K562 (cell line): ENCODE measurements around the gene CPED1. TPM values are rescaled to one million over a fixed set of nuclear protein-coding genes. Genes with fewer than 3 reads are reported as not detected.

Experiments used
- BCL6 ChIP-seq: fragments of 250-450 bp; sonication (Bioruptor Pico); IDR thresholded peaks from 2 replicates; pipeline ENCODE4 v1.4.0; 2020
- BCOR ChIP-seq: fragments of 450-650 bp; IDR thresholded peaks from 2 replicates; pipeline ENCODE4 v1.6.1; 2016
- BRCA1 ChIP-seq, 2 experiments: fragments of 450-650 bp in 1 of 2; sonication (generic) in 1 of 2; formaldehyde crosslinking in 1 of 2; IDR thresholded peaks; 2 replicates each; pipeline versions ENCODE4 v1.5.0 to v1.6.1; 2017 to 2020; ENCODE audit warnings: mild to moderate bottlenecking in 1 of 2, missing genetic modification reagents in 1 of 2
- DIDO1 ChIP-seq: fragments of 450-650 bp; IDR thresholded peaks from 2 replicates; pipeline ENCODE4 v1.6.1; 2016; ENCODE audit warnings: low read depth, missing biosample characterization, missing genetic modification characterization
- DMBX1 ChIP-seq: fragments of 250-450 bp; sonication (Bioruptor Pico); IDR thresholded peaks from 2 replicates; pipeline ENCODE4 v1.8.0; 2022; ENCODE audit warnings: inconsistent platforms, mild to moderate bottlenecking, moderate library complexity, borderline replicate concordance
- FOXA3 ChIP-seq, 2 experiments: fragments of 450-650 bp in 1 of 2; sonication (generic) in 1 of 2; formaldehyde crosslinking; IDR thresholded peaks in 1 of 2; conservative IDR thresholded peaks in 1 of 2; 2 replicates each; pipeline versions ENCODE4 v1.4.0 to v1.8.0; 2020 to 2022; ENCODE audit warnings: mild to moderate bottlenecking in 2 of 2, missing genetic modification reagents in 1 of 2
- PKNOX1 ChIP-seq: fragments of 450-650 bp; IDR thresholded peaks from 2 replicates; pipeline ENCODE4 v1.6.1; 2016
- POLR2AphosphoS2 ChIP-seq: IDR thresholded peaks from 2 replicates; pipeline ENCODE4 v1.6.1; 2012; ENCODE audit warnings: low read length, improper control_type of control experiment
- SAP30 ChIP-seq: fragments of 200-600 bp; sonication (generic); IDR thresholded peaks from 2 replicates; pipeline ENCODE4 v1.6.1; 2012; ENCODE audit warnings: borderline replicate concordance, low read depth, mild to moderate bottlenecking, moderate library complexity, low read length, control low read depth, inconsistent platforms; ENCODE audit not compliant: insufficient read depth, poor library complexity, severe bottlenecking
- TCFL5 ChIP-seq: fragments of 250-450 bp; sonication (Bioruptor Pico); conservative IDR thresholded peaks from 2 replicates; pipeline ENCODE4 v1.6.1; 2021; ENCODE audit warnings: mild to moderate bottlenecking, moderate library complexity, matching md5 sums
- ZNF134 ChIP-seq: fragments of 250-450 bp; sonication (Bioruptor Pico); conservative IDR thresholded peaks from 2 replicates; pipeline ENCODE4 v1.4.0; 2020
- ZNF41 ChIP-seq: fragments of 250-450 bp; sonication (Bioruptor Pico); conservative IDR thresholded peaks from 2 replicates; pipeline ENCODE4 v1.4.0; 2020; ENCODE audit warnings: mild to moderate bottlenecking
- ZNF699 ChIP-seq: fragments of 250-450 bp; sonication (Bioruptor Pico); IDR thresholded peaks from 2 replicates; pipeline ENCODE4 v1.8.0; 2021; ENCODE audit warnings: mild to moderate bottlenecking, moderate library complexity; ENCODE audit not compliant: insufficient replicate concordance
- polyA plus RNA-seq, 8 experiments: library from polyadenylated mRNA; depleted of rRNA in 4 of 8; stranded (reverse) in 5 of 8; unstranded in 3 of 8; fragments of >200 nt; fragmentation: Nextera tagmentation in 2 of 8; fragmentation: Illumina TruSeq in 1 of 8; extraction: Ambion mirVana in 2 of 8; extraction: Trizol in 1 of 8; gene quantifications; 2 replicates each; pipeline versions ENCODE4 v1.2.1 to v1.2.3, GENCODE V29; 2011 to 2014; ENCODE audit warnings: inconsistent platforms in 1 of 8, missing spikeins in 1 of 8
- total RNA-seq, 7 experiments: library from RNA; depleted of rRNA in 6 of 7; stranded (reverse); fragments of >200 nt in 6 of 7; fragmentation: Illumina TruSeq in 2 of 7; extraction: Trizol in 2 of 7; gene quantifications; 2 replicates each; pipeline versions ENCODE4 v1.2.1 to v1.2.3, GENCODE V29; 2011 to 2021; ENCODE audit warnings: low replicate concordance in 1 of 7
- TF ChIP-seq, protein P1 (sequence below): fragments of 250-450 bp; sonication (Bioruptor Pico); IDR thresholded peaks from 2 replicates; pipeline ENCODE4 v1.5.0; 2022; ENCODE audit warnings: mild to moderate bottlenecking
- TF ChIP-seq, protein P2 (sequence below): fragments of 450-650 bp; formaldehyde crosslinking; IDR thresholded peaks from 2 replicates; pipeline ENCODE4 v1.4.0; 2020; ENCODE audit warnings: mild to moderate bottlenecking
- TF ChIP-seq, protein P3 (sequence below), 2 experiments: fragments of 450-650 bp in 1 of 2; IDR thresholded peaks; 2 replicates each; pipeline ENCODE4 v1.6.1; 2011 to 2017; ENCODE audit warnings: low read depth in 2 of 2, antibody characterized with exemption in 1 of 2, borderline replicate concordance in 1 of 2, low read length in 1 of 2, mild to moderate bottlenecking in 1 of 2, mixed read lengths in 1 of 2; ENCODE audit not compliant: control insufficient read depth in 1 of 2

The CPED1 gene
- total and polyA plus RNA-seq, 9 of the 15 experiments (the other 6 are each of a cell fraction or from before 2014, with no cell fraction given), result 195 to 393 (median 290) TPM

GRCh38 chr7:121278120-121279021, 289.9 kb downstream of the CPED1 start (continued):
- TF ChIP-seq PKNOX1, result 0 out of 2 replicates have a peak, but pooled peaks have one; percentile 15
- TF ChIP-seq, protein P1, sequence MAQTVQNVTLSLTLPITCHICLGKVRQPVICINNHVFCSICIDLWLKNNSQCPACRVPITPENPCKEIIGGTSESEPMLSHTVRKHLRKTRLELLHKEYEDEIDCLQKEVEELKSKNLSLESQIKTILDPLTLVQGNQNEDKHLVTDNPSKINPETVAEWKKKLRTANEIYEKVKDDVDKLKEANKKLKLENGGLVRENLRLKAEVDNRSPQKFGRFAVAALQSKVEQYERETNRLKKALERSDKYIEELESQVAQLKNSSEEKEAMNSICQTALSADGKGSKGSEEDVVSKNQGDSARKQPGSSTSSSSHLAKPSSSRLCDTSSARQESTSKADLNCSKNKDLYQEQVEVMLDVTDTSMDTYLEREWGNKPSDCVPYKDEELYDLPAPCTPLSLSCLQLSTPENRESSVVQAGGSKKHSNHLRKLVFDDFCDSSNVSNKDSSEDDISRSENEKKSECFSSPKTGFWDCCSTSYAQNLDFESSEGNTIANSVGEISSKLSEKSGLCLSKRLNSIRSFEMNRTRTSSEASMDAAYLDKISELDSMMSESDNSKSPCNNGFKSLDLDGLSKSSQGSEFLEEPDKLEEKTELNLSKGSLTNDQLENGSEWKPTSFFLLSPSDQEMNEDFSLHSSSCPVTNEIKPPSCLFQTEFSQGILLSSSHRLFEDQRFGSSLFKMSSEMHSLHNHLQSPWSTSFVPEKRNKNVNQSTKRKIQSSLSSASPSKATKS (CRISPR knock-in tag), result no peak
- no peak for TF ChIP-seq ZNF134
- TF ChIP-seq TCFL5 (CRISPR knock-in tag), result no peak
- TF ChIP-seq, protein P2, sequence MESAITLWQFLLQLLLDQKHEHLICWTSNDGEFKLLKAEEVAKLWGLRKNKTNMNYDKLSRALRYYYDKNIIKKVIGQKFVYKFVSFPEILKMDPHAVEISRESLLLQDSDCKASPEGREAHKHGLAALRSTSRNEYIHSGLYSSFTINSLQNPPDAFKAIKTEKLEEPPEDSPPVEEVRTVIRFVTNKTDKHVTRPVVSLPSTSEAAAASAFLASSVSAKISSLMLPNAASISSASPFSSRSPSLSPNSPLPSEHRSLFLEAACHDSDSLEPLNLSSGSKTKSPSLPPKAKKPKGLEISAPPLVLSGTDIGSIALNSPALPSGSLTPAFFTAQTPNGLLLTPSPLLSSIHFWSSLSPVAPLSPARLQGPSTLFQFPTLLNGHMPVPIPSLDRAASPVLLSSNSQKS (CRISPR knock-in tag), result no peak
- TF ChIP-seq BCOR, result no peak
- TF ChIP-seq ZNF699, result no peak
- no peak for TF ChIP-seq SAP30
- TF ChIP-seq POLR2AphosphoS2, result no peak
- no peak for TF ChIP-seq FOXA3 (CRISPR knock-in tag; conservative IDR thresholded peaks at IDR 0.05 in 1 of 2, IDR thresholded peaks at IDR 0.05 in 1 of 2)
- no peak for TF ChIP-seq BRCA1 (IDR thresholded peaks at IDR 0.05)
- TF ChIP-seq BRCA1 (CRISPR knock-in tag; IDR thresholded peaks at IDR 0.05), result no peak
- no peak for TF ChIP-seq ZNF41 (CRISPR knock-in tag)
- TF ChIP-seq, protein P3, sequence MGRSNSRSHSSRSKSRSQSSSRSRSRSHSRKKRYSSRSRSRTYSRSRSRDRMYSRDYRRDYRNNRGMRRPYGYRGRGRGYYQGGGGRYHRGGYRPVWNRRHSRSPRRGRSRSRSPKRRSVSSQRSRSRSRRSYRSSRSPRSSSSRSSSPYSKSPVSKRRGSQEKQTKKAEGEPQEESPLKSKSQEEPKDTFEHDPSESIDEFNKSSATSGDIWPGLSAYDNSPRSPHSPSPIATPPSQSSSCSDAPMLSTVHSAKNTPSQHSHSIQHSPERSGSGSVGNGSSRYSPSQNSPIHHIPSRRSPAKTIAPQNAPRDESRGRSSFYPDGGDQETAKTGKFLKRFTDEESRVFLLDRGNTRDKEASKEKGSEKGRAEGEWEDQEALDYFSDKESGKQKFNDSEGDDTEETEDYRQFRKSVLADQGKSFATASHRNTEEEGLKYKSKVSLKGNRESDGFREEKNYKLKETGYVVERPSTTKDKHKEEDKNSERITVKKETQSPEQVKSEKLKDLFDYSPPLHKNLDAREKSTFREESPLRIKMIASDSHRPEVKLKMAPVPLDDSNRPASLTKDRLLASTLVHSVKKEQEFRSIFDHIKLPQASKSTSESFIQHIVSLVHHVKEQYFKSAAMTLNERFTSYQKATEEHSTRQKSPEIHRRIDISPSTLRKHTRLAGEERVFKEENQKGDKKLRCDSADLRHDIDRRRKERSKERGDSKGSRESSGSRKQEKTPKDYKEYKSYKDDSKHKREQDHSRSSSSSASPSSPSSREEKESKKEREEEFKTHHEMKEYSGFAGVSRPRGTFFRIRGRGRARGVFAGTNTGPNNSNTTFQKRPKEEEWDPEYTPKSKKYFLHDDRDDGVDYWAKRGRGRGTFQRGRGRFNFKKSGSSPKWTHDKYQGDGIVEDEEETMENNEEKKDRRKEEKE (IDR thresholded peaks at IDR 0.05; ENCODE audit: borderline replicate concordance in 1 of 2, control insufficient read depth in 1 of 2, low read depth in 2 of 2, low read length in 1 of 2), result no peak
- no peak for TF ChIP-seq BCL6
- TF ChIP-seq DMBX1 (CRISPR knock-in tag), result no peak
- TF ChIP-seq DIDO1, result no peak
